Stimulated activated CD4-positive, alpha-beta T cell treated with anti-CD3 and anti-CD28 coated beads, Interleukin-4, amount 100 ng/mL, for 4 hours (primary cell): ENCODE measurements around the gene CSNK1E.
"Not testable (repeated sequence)": the region's sequence is repeated elsewhere in the genome, so short reads cannot be mapped to it uniquely, and the experiment has no call there.

Experiments used
- DNase-seq, 2 experiments: peaks; one replicate each; pipeline ENCODE4 v3.0.0-alpha.2; 2020

The CSNK1E gene

DNA sequence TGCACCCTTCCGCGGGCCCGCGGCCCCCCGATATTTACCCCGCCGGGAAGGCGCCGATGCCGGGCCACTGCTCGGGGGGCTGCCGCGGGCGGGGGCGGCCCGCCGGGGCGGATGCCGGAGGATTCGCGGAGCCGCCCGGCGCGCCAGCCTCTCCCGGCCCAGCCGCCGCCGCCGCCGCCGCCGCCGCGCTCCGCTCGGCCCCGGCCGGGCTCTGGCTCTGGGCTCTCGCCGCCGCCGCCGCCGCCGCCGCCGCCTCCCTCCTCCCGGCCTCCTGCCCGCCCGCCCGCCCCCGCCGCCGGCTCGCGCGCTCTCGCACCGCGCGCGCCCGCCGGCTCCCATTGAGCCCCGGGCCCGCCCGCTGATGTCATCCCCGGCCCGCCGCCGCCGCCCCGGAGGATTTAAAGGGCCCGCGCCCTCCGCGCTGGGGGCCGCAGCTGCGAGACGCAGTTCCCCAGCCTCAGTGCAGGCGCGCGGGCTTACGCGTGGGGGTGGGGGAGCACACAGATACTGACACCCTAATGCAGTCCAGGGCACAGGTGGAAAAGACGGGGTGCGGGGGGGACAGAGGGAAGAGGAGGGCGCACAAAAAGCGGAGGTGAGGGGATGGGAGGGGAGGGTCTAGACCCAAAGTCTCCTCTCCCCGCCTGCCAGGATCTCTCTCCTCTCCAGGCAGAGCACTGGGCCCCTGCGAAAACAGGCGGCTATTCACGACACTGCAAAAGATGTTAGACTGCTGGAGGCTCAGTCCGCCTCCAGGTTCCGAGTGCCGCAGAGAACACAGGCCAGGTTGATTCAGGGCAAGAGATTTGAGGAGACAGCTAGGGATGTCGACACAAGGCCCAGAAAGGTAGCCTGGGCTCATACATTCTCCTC, at the start of gene CSNK1E:
CSNK1E (minus strand) TSS at position 312 of the 873 bp plus-strand sequence. CDS start 3,276 bp downstream, outside the sequence.
- peak; percentile 68 to 72 for DNase-seq

GRCh38 chr22:38365829-38366228, 48.6 kb upstream of the CSNK1E start:
- DNase-seq: not testable (repeated sequence)

DNA sequence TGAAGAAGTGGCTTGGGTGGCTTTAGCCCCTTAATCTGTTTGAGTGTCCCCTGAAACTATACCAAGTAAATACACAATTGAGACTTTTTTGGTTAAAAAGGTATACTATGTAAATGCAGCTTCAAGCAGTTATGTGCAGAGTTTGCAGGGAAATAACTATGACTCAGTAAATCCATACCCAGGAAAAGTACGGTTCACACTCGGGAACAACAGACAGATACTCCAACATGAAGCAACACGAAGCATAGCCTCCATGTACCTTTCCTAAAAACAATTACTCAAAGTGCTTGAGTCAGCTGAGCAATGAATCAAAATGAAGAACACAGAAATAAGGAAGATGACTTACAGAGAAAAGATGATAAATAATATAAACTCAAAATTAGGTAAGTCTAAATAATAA, 47.9 kb upstream of the CSNK1E start:
- DNase-seq: not testable (repeated sequence)

- not testable (repeated sequence) for DNase-seq
These were observed 43.3 kb upstream of the CSNK1E start for GRCh38 chr22:38360560-38360959.

DNA sequence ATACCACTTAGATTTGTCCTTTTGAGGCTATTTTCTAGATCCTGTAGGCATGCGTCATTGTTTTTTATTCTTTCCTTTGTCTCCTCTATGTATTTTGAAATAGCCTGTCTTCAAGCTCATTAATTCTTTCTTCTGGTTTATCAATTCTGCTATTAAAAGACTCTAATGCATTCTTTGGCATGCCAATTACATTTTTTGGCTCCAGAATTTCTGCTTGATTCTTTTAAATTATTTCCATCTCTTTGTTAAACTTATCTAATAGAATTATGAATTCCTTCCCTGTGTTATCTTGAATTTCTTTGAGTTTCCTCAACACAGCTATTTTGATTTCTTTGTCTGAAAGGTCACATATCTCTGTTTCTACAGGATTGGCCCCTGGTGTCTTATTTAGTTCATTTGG, 42.6 kb upstream of the CSNK1E start:
- DNase-seq: not testable (repeated sequence)

- not testable (repeated sequence) for DNase-seq
These were observed 40.7 kb upstream of the CSNK1E start for GRCh38 chr22:38357971-38358370.

DNA sequence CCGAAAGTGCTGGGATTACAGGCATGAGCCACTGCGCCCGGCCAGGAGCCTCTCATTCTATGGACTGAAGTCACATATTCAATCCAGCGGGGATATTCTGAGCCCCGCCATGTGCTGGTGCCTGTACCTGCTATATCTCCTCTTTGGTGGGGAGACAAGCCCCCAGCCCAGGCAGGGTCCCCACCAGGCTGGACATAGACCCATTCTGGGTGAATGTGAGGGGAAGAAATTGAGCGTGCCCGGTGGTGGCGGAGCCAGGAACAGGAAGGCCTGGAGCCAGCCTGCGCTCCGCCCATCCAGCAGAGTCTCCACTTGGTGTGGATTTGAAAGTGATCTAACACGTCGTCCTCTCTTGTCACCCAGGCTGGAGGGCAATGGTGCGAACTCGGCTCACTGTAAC, 38.0 kb upstream of the CSNK1E start:
- DNase-seq: no peak

- DNase-seq: no peak
These were observed 36.5 kb upstream of the CSNK1E start for GRCh38 chr22:38353701-38354100.

DNA sequence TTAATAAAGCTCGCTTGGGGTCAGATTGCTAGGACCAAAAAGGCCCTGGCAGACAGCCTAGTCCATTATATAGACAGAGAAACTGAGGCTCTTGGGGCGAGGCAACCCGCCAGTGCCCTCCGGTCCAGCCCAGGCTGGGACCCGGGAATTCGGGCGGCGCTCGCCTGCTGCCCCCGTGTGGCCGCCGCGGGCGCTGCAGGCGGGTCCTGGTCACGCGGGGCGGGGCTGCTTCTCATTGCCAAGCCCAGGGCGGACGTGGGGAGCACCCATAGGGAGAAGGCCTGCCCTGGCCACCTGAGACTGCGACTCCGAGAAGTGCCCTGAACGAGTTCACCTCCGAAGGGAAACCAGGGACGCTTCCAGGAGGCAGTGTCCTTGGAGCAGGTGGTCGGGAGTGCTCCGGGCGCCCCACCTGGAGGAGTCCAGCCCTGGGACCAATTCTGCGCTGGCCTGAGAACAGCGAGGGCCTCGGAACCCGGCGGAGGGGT, 36.0 kb upstream of the CSNK1E start:
- DNase-seq: peak; percentile 49 to 73

DNA sequence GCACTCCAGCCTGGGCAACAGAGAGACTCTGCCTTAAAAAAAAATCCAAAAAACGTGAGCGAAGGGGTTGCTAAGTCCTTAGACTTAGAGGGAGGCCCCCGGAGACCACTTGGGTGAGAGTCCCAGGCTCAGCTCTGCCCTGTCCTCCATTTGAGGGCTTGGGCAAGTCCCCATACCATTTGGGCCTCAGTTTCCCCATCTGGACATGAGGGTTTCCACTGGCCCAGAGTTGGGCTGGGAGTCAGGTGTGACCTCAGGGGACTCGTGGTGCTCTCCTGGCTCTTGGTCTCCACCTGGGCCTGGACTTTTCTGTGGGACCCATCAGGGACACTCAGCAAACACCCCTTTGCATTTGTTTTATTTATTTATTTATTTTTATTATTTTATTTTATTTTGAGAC, 35.2 kb upstream of the CSNK1E start:
- no peak for DNase-seq

DNA sequence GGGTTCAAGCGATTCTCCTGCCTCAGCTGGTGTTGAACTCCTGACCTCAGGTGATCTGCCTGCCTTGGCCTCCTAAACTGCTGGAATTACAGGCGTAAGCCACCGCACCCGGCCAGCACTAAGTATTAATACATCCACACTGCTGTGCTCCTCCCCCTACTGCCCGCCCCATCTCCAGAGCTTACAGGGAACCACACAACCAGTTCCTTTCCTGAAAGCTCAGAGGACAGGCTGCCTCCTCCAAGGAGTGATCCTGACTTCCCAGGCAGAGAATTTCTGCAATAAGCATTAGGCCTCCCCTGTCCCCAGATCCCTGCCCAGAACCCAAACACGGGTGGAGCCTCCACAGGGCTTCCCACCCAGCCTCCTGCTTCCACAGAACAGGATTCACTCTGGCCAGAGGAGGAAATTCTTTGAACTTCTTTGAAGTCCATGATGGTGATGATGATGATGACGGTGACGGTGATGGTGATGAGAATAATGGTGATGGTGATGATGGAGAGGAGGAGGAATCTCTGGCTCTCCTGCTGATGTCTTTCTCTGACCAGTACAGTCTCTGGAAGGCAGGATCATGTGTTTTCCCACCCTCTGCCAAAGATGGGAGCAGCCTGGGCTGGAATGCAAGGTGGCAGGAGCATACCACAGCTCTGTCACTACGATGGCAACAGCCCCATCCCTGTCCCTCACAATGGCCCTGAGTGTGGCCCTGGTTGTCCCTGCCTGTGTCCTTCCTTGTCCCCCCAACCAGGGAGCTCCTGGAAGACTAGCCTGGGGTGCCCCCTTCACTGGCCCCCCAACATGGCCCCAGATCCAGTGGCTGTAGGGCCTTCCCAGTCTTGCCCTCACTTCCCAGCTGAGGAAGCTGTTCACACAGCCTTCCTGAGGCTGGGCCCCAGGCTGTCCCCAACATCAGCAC, 33.5 kb upstream of the CSNK1E start:
- no peak for DNase-seq

- no peak for DNase-seq
These were observed 31.7 kb upstream of the CSNK1E start for GRCh38 chr22:38348751-38349496.

- no peak for DNase-seq
These were observed 30.9 kb upstream of the CSNK1E start for GRCh38 chr22:38347944-38348750.

DNA sequence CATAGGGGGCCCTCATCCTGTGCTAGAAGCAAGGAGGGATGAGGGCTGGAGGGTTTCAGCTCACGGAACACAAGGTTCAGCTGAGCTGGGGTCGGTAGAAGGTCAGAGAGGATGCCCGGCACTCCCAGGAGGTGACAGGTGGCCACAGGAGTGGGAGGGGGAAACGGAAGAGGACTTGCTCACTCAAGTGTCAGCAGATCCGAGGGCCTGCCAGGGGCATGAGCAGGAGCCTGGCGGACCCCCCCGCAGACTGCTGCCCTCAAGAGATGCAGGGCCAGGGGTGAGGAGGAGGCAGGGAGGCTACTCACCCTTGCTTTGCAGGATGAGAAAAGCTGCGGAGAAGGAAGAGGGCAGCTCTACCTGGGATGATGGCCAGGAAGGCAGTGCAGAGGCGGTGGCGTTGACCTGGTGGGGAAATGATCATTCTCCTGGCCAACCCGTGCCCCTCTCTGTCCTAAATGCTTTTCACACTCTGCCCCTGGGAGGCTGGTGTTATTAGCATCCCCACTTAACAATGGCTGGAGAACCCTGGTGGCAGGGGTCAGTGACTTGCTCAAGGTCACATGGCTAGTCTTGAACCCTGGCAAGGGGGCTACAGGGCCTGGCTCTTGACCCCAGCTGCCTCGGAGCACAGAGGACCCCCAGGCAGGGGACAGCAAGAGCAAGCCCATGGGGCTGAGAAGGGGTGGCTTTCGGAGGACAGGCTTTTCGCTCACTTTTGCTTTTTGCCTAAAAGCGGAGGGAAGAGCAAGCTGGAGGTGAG, 30.1 kb upstream of the CSNK1E start:
- no peak for DNase-seq

GRCh38 chr22:38346506-38346905, 29.3 kb upstream of the CSNK1E start:
- no peak for DNase-seq

DNA sequence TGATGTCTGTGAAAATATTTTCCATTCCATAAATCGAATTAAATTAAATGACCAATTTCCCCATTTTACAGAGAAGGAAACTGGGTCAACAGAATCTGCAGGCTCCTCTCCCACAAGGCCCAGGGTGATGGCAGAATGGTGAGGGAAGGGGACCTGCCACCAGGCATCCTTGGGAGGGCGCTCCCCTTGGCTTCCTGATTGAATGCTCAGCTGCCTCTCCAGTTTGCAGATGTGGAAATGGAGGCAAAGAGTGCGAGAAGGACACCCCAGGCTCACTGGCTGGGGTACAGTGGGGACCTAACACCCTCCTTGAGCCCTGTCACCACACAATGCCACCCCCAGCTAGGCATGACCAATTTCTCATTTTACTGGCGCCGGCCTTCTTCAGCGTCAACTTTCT, 28.5 kb upstream of the CSNK1E start:
- no peak for DNase-seq

DNA sequence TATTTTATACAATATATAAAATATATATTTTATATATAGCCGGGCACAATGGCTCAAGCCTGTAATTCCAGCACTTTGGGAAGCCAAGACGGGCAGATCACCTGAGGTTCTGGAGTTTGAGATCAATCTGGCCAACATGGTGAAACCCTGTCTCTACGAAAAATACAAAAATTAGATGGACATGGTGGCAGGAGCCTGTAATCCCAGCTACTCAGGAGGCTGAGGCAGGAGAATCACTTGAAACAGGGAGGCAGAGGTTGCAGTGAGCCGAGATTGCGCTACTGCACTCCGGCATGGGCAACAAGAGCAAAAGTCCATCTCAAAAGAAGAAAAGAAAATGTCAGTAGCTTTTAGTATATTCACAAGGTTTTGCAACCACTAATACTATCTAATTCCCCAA, 22.7 kb upstream of the CSNK1E start:
- DNase-seq: not testable (repeated sequence)

DNA sequence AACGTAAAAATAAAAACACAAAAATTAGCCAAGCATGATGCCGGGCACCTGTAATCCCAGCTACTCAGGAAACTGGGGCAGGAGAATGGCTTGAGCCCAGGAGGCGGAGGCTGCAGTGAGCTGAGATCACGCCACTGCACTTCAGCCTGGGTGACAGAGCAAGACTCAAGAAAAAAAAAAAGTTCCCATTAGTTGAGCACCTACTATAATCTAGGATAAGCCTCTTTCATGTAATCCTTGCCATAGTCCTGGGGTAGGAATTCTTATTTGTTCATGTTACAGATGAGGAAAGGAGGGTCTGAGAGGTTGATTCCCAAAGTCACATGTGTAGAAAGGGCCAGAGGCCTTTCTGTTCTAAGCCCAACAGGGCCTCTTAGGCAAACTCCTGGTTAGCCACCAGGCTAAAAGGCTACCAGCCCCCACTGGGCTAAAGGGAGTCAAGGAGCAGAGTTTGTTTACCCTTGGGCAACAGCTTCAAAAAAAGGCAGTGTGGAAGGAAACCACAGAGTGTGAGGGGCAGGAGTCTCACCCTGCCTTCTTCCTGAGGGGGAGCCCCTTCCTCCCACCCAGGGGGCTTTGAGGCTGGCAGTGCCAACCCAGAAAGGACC, 21.6 kb upstream of the CSNK1E start:
- DNase-seq: no peak

- no peak for DNase-seq
These were observed 19.5 kb upstream of the CSNK1E start for GRCh38 chr22:38336699-38337098.

DNA sequence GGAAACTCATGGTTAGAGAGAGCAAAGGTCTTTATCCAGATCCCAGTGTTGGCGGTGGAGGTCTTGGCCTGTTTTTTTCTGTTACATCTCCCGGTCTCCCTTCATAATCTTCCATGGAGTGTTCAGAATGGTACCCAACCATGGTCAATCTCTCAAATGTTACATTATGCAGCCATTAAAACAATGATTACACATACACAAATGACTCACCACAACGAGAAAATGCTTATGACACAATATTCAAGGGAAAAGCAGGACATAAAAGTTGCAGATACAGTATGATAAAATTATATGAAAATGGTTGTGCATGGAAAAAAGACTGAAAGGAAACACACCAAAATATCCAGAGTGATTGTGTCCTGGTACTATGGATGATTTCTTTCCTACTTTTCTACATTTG, 17.8 kb upstream of the CSNK1E start:
- DNase-seq: no peak

DNA sequence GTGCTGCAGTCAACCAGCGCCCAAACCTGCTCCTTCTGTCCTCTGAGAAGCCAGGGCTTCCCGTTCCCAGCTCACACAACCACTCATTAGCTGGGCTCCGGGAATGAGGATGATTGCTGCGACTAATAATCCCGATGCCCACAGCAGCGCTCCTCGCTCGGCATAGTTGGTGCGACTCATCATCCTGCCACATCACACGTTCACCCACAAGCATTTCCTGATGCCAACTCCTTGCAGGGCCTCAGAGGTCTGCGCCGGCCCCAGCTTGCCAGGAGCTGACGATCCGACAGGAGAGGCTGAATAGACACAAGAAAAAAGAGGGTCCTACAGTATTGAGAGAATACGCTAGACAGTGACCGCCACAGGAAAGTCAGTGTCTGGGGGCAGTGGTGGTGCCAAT, 10.6 kb upstream of the CSNK1E start:
- DNase-seq: no peak
